Measurements from ENCODE around the gene SPATA32. TPM values are rescaled to one million over a fixed set of nuclear protein-coding genes. Genes with fewer than 3 reads are reported as not detected.

Gene SPATA32
- polyA plus RNA-seq, 1 donor, result 0.11 TPM

DNA sequence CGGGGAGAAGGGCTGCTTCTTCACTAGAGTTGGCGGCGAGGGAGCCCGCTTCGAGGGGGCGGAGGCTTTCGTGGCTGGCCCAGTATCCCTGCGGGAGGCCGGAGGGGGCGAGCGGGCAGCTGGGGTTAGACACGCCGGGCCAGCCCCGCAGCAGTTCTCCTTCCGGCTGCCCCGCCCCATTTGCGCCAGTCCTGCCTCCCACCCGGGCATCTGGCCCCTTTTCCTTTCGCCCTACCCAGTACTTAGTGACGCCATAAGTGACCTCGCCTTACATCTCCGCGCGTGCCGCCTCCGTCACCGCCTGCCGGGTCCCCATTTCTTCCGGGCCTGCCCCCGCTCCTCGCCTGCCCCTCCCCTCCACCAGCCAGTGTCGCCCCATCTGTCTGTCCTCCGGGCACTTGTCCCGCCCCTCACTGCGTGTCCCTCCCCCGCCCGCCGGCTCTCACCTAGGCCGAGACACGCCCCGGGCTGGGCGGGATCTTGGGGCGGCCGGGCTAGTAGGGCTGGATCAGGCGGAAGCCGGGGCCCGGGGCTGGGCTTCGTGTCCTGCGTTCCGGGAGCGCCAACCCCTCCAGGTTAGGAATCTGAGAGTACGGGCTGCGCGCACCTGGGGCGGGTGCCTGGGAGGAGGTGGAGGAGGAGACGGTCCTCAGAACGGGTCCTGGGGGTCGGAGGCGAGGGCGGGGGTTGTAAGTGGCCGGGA lies 14.3 kb downstream of the SPATA32 start:
- no peak for DNase-seq (ENCODE audit: low read depth)

DNA sequence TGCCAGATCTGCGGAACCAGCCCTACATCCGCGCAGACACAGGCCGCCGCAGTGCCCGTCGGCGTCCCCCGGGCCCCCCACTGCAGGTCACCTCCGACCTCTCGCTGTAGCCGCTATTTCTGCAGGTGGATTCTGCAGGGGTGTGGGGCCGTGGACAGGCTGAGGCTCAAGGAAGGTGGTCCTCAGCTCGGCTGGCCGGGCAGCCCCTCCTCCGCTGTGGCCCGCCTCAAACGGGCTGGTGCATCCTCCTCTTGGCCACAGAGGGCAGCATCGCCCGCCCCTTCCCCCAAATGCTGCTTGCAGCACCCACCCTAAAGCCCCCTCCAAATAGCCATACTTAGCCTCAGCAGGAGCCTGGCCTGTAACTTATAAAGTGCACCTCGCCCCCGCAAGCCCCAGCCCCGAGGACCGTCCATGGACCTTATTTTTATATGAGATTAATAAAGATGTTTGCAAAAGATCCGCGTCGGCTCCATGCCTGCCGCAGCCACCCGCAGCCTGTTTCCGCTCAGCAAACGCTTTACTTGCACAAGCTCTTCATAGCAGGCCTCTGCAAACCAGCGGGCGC lies 14.9 kb downstream of the SPATA32 start:
- DNase-seq (ENCODE audit: low read depth), result no peak

DNA sequence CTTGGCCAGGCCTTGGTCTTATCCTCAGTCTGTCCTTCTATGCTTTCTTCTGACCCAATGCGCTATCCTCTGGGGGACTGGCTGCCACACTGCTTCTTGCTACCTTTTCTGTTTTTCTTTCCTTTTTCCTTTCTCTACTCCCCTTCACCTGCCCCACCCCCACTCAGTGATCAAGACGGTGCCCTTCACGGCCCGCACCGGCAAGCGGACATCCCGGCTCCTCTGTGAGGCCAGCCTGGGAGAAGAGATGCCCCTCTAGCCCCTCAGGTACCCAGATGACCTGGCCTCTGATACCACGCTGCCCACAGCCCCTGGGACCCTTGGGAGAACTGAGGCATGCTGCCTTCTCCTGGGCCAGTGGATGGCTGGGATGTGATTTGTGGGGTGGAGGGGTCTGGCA lies 15.6 kb downstream of the SPATA32 start:
- no peak for DNase-seq (ENCODE audit: low read depth)

DNA sequence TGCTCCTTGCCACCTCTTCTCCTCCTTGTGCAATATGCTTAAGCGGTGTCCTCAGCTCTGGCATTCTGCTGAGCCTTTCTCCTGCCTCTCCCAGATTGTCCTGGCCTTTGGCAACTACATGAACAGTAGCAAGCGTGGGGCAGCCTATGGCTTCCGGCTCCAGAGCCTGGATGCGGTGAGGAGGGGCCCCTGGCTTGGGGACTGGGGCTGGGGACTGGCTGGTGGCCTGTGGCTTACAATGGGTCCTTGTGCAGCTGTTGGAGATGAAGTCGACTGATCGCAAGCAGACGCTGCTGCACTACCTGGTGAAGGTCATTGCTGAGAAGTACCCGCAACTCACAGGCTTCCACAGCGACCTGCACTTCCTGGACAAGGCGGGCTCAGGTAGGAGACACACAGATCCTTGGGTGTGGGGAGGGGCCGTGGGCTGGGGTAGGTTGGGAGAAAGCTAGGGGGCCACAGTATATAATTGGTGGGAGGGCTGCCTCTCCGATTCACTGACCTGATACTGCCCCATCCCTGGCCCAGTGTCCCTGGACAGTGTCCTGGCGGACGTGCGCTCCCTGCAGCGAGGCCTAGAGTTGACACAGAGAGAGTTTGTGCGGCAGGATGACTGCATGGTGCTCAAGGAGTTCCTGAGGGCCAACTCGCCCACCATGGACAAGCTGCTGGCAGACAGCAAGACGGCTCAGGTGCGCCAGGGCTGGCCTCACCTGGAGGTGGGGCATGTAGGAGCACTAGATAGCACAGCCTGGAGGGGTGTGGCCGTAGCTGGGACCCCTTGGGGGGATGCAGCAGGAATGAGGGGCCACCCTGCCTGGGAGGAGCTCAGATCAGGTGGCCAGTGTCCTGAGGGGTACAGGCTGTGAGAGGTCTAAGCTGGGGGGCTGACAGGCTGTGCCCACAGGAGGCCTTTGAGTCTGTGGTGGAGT lies 16.9 kb downstream of the SPATA32 start:
- no peak for DNase-seq (ENCODE audit: low read depth)

DNA sequence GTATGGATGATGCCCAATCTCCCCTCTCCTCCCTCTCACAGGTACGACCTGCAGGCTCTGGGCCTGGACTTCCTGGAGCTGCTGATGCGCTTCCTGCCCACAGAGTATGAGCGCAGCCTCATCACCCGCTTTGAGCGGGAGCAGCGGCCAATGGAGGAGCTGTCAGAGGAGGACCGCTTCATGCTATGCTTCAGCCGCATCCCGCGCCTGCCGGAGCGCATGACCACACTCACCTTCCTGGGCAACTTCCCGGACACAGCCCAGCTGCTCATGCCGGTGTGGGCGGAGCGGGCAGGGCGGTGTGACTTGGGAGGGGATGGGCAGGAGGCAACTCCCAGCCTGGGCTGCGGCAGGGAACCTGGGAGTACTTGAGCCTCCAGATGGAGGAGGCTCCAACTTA lies 18.1 kb downstream of the SPATA32 start:
- DNase-seq (ENCODE audit: low read depth), result no peak

DNA sequence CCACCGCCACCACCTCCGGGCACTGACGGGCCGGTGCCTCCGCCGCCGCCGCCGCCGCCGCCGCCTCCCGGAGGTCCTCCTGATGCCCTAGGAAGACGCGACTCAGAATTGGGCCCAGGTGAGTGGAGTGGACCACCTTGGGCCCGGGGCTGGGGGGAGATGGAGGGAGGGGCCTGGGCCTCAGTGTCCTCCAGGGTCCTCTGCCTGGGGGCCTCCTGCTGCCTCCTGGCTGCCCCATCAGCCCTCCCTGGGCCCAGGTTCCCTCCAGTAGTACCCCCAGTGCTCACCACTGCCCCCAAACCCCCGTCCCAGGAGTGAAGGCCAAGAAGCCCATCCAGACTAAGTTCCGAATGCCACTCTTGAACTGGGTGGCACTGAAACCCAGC lies 19.9 kb downstream of the SPATA32 start:
- no peak for DNase-seq (ENCODE audit: low read depth)

DNA sequence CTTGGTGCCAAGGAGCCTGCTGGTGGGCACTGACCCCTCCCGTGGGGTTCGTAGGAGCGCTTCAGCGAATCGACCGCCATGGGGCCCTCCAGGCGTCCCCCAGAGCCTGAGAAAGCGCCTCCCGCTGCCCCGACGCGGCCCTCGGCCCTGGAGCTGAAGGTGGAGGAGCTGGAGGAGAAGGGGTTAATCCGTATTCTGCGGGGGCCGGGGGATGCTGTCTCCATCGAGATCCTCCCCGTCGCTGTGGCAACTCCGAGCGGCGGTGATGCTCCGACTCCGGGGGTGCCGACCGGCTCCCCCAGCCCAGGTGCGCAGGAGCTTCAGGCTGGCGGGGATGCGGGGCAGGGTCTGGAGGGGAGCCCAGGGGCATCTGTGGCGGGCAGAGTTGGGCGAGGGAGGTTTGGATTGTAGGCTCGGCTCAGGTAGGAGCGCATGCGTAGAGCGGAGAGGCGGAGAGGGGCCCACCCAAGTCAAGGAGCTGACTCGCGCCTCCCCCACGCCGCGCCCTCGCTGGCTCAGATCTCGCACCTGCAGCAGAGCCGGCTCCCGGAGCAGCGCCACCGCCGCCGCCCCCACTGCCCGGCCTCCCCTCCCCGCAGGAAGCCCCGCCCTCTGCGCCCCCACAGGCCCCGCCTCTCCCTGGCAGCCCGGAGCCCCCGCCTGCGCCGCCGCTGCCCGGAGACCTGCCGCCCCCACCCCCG lies 20.4 kb downstream of the SPATA32 start:
- no peak for DNase-seq (ENCODE audit: low read depth)

DNA sequence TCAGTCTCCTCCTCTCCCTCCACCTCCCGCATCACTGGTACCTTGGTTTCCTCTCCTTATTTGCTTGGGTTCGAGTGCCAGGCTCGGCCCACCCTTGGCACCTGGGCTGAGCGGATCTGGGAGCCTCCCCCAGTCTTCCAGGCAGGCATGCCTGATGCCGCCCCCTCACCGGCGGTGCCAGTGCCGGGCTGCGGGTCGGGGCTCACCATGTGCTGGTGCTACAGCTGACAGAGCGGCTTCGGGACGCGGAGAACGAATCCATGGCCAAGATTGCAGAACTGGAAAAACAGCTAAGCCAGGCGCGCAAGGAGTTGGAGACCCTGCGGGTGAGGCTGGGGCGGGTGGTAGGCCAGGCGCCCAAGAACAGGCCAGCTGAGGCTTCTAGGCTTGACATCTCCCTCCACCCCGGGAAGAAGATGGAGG lies 21.0 kb downstream of the SPATA32 start:
- DNase-seq (ENCODE audit: low read depth), result no peak

DNA sequence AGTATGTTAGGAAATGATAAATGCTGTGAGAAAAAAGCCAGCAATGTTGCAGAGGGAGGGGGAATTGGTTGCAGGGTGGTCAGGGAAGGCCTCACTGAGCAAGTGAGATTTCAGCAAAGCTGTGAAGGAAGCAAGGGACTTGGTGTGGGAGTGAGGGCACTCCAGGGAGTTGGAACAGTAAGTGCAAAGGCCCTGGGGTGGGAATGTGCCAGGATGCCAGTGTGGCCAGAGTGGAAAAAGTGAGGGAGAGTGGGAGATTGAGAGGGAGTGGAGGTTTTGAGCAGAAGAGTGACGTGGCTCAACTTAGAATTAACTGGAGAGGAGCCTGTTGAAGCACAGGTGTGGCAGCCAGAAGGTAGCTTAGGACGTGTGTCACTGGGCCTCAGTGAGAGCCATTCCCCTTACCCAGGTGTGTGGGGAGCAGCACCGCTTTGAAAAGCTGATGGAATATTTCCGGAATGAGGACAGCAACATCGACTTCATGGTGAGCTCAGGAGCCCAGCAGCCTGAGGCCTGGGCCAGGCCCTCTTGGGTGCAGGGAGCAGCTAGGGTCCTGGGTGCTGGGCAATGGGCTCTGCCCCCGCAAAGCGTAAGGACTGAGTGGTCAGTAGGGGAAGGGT lies 23.6 kb downstream of the SPATA32 start:
- DNase-seq (ENCODE audit: low read depth), result no peak

DNA sequence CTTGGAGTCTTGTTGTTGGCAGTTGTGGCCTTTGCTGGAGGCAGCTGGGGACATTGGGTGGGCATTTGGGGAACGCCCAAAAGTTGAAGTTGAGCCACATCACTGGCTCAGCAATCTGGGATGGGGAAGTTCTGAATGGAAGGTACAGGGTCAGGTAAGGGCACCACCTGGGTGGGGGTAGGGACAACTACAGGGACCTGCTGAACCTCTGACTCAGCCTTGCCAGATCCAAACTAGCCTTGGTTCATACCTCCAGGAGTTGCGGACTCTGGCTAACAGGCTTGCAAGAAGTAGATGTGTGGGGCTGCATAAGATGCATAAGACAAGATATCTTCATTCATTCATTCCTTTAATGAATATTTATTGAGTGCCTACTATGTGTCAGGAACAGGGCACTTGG lies 24.2 kb downstream of the SPATA32 start:
- no peak for DNase-seq (ENCODE audit: low read depth)

DNA sequence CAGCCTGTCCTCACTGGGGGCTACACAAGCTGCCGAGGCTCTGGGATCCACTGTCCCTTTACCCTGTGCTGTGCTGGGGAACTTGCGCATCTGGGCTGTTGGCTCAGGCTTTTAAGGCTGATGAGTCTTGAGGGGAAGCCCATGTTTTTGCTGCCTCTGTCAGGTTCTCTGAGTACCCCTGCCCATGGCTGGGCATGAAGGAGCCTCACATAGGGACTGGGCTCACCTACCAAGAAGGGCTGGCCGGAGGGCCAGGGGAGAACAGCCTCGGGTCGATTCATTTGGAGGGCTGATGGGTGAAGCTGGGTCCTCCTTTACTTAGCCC lies 25.6 kb downstream of the SPATA32 start:
- DNase-seq (ENCODE audit: low read depth), result no peak

DNA sequence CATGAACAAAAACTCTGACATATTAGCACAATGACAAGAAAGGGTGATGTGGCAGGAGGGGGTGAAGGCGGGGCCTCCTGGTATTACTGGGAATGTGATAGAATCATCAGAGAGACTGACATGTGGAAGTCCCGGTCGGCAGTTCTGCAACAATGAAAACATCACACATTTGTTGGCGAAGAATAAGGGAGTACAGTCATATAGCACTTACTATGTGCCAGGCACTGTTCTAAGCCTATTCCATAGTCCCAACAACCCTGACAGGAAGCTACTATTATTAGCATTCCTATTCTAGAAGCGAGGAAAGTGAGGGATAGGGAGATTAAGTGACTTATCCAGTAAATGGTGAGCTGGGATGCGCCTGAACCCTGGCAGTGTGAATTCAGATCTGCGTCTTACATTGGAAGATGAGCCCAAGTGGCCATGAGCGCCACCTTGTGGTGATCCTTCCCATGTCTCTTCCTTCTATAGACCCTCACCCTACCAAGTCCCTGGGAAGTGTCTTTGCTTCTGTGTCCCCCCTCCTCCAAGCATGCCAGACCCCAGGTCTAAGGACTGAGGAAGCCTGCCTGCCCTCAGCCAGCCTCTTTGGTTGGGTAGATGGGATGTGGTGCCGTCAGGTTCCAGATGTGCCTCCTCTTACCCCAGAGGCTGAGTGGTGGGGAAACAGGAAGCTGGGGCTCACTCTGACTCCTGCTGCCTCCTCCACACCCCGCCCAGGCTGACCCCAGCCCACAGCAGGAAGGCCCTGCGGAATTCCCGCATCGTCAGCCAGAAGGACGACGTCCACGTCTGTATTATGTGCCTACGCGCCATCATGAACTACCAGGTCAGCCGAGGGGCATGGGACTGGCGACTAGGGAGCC lies 26.2 kb downstream of the SPATA32 start:
- DNase-seq (ENCODE audit: low read depth), result peak; percentile 38

DNA sequence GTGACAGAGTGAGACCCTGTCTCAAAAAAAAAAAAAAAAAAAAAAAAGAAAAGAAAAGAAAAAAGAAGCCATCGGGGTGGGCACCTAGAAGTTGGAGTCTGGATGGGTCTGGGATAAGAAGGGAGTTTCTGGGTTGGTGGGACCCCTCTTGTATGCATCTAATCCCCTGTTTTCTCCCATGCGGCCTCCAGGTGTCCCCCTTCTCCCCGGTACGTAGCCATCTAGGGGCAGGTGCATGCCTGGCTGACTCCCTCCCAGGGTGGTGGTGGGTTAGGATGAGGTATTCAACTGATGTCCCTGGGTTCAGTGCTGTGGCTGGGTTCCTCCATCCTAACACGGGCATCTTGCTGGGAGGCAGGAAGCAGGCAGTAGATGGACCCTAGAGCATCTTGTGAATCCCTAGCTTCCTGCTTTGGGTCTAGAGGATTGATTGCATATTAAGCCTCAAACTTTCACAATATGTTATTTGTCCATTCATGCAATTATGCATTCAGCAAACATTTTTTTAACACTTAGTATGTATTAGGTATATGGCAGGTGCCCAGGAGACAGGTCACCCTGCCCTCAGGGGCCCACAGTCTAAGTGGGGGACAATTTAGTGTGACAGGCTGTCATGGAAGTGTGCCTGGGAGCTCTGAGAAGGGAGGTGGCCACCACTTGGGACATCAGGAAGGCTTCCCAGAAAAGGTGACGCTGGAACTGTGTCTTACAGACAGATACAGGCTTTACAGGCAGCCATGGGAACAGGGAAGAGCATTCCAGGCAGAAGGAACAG lies 27.1 kb downstream of the SPATA32 start:
- no peak for DNase-seq (ENCODE audit: low read depth)

DNA sequence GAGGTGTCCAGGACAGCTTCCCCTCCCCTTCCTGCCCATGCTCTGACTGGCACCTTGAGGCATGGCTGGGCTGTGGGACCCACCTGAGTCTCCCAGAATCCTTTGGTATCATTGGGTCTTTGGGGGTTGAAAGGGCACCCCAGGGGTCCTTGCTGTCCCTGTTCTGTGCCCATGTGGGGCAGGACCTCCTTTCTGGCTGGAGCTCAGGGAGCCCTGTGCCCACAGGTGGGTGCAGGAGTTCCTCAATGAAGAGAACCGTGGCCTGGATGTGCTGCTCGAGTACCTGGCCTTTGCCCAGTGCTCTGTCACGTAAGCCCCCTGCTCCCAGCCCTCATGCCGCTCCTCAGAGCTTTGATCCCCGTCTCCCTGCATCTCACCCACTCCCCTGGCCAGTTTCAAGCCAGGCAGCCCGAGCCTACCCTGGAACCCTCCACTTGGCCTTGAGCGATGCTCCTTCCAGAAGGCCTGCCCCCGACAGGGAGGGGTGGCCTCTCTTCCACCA lies 28.4 kb downstream of the SPATA32 start:
- DNase-seq (ENCODE audit: low read depth), result no peak

DNA sequence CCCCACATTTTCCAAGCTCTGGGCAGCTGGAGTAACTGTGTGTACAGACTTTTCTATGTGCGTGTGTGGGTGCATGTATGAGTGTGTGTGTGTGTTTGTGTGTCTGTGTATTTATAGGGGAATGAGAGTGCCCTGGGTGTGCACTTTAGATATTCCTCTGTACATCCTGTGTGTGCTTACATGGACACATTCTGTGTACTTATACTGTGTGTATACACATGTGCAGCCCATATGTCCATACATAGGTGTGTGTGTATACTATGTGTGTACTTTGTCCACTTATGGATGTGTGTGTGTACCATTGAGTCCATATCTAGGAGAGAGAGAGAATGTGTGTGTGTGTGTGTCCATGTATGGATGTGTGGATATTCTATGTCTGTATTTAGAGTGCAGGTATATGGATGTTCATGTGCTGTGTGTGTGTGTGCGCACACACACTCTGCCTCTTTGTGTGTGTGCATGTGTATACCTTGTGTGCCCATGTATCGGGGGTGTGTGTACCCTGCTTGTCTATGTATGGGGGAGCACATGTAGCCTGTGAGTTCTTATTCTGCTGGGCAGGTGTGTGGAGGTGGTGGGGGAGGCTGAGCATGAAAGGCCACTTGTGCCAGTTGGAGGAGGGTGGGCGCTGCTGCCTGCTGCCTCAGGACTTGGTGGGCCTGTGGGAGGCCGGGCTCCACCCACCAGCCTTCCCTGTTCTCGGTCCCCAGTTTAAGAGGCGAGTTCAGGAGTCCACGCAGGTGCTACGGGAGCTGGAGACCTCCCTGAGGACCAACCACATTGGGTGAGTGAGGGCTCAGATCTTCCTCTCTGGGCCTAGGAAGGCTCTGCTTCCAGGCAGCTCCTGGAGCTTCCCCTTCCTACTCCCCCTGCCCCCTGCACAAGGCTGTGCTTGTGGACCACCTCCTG lies 29.1 kb downstream of the SPATA32 start:
- DNase-seq (ENCODE audit: low read depth), result no peak

DNA sequence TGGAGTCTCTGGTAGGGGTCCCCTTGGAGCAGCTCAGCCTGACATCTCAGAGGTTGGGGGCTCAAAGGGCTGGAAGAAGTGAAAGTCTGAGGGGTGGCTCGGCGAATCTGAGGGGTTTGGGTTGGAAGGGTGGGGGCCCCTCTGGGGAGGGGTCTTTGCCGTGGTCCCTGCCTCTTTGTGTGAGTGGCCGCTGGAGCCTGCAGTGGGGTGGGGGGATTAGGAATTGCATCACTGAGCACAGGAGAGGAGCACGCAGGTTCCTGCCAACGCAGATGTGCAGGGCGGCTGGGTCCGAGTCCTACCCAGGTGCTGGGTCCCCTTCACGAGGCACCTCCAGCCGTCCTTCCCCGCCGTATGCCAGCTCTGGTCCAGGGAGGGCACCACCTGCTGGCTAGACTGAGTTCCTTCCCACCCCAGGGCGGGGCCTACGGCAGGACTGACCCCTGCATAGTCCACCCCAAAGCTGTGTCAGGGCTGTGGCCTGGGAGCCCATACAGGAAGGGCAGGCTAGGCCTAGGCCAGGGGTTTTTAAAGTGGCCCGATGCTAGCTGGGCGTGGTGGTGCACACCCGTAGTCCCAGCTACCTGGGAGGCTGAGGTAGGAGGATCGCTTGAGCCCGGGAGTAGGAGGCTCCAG lies 30.3 kb downstream of the SPATA32 start:
- no peak for DNase-seq (ENCODE audit: low read depth)

DNA sequence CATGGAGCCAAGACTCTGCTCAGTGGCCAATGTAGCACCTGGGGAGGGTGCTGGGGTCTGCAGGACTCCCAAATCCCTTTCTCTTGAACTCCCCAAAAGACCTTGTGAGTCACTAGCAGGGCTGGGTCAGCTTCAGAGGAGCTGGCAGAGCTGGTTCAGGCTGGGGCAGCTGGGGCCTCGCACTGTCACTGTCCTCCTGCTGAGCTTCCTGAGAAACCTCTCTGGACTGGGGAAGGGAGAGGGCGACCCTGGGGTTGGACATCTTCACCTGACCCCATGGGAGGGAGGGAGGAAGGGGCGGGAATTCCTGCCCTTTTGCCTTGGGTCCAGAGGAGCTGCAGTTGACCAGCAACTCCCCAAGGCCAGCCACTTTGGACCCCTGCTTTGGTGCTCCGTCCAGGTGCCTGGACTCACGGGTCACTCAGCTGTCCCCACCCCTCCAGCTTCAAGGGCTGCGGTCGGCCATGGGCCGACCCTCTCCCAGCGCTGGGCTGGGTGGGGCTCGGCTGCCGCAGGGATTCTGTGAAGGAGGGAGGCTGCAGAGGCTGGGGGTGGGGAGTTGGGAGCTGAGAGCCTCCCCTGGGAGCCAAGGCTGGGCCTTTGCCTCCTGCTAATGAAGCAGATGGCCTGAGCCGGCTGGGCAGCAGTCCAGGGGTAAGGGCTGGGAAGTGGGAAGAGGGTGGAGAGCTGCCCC lies 31.0 kb downstream of the SPATA32 start:
- no peak for DNase-seq (ENCODE audit: low read depth)

DNA sequence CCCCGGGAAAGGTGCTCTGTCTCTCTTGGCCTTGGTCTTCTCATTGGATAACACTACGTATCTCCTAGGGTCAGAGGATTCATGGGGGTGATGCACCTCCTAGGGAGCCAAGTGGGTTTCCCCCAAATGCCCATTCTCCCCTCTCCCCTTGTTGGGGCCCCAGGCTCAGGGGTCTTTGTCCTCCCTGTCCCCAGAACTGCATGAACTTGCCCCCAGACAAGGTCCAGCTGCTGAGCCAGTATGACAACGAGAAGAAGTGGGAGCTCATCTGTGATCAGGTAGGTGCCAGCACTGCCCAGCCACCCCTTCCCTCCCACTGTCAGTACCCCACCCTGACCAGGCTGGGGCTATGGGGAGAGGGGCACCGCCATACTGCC lies 31.5 kb downstream of the SPATA32 start:
- no peak for DNase-seq (ENCODE audit: low read depth)

All from forelimb muscle (tissue), 1 donor.